ENCODE data around the gene MALT1. TPM values are rescaled to one million over a fixed set of nuclear protein-coding genes. Genes with fewer than 3 reads are reported as not detected.

Gene MALT1
- total RNA-seq, 1 experiment from 2014 or later = 22.6 TPM

- no peaks in the 10 kb centered on the region for H3K27me3 ChIP-seq (replicated peaks; ENCODE audit: control insufficient read depth, insufficient read depth, low read length)
- DNase-seq = no peak
- Mint-ChIP-seq H3K27me3 (ENCODE audit: insufficient read depth, unreplicated experiment) (no peaks in the 10 kb centered on the region), H3K9me3 (ENCODE audit: unreplicated experiment) (no peaks in the 10 kb centered on the region), H3K4me3 (ENCODE audit: unreplicated experiment) (no peak overlapping the region), H3K4me1 (ENCODE audit: low read depth, unreplicated experiment) (peaks cover 7% of the 10 kb centered on the region), H3K27ac (ENCODE audit: unreplicated experiment) (no peak overlapping the region), H3K36me3 (ENCODE audit: insufficient read depth, unreplicated experiment) (peaks cover 12% of the 10 kb centered on the region)
- H3K9me3 ChIP-seq = no peaks in the 10 kb centered on the region
- intact Hi-C loops (cut with micrococcal nuclease; ENCODE audit: unreplicated experiment) = loop anchor here (5.0 kb wide), 1 partner anchor 72 kb away; the partner anchor contains the start of gene ZNF532
- BruUV-seq (replicated peaks) = no TSS peak
- ChIA-PET CTCF (no interaction called here), POLR2A (no interaction called here)
- peaks cover 22% of the 10 kb centered on the region for H3K4me1 ChIP-seq
- no peak overlapping the region for H3K4me3 ChIP-seq (ENCODE audit: low read depth, low read length)
- no peaks in the 10 kb centered on the region for H3K36me3 ChIP-seq (ENCODE audit: control insufficient read depth, insufficient read depth, low read length)
- TF ChIP-seq CTCF (IDR thresholded peaks at IDR 0.05; ENCODE audit: insufficient read depth in 1 of 2, low read depth in 1 of 2, low read length in 1 of 2, severe bottlenecking in 1 of 2, unreplicated experiment in 1 of 2) = no peak
These were observed 118.6 kb downstream of the MALT1 start for GRCh38 chr18:58789876-58790240.

GRCh38 chr18:58792086-58792485, 120.8 kb downstream of the MALT1 start:
- Histone ChIP-seq H3K9me3 (no peaks in the 10 kb centered on the region), H3K4me3 (ENCODE audit: low read depth, low read length) (no peak overlapping the region), H3K36me3 (ENCODE audit: control insufficient read depth, insufficient read depth, low read length) (no peaks in the 10 kb centered on the region), H3K4me1 (peaks cover 16% of the 10 kb centered on the region), H3K27me3 (replicated peaks; ENCODE audit: control insufficient read depth, insufficient read depth, low read length) (no peaks in the 10 kb centered on the region)
- Mint-ChIP-seq H3K27ac (ENCODE audit: unreplicated experiment) (no peak overlapping the region), H3K4me3 (ENCODE audit: unreplicated experiment) (no peak overlapping the region), H3K4me1 (ENCODE audit: low read depth, unreplicated experiment) (no peaks in the 10 kb centered on the region), H3K27me3 (ENCODE audit: insufficient read depth, unreplicated experiment) (no peaks in the 10 kb centered on the region), H3K36me3 (ENCODE audit: insufficient read depth, unreplicated experiment) (peaks cover 8% of the 10 kb centered on the region), H3K9me3 (ENCODE audit: unreplicated experiment) (no peaks in the 10 kb centered on the region)
- ChIA-PET POLR2A (no interaction called here), CTCF (no interaction called here)
- intact Hi-C loops (cut with micrococcal nuclease; ENCODE audit: unreplicated experiment) = no loop called here
- BruUV-seq (replicated peaks) = no TSS peak
- TF ChIP-seq CTCF (IDR thresholded peaks at IDR 0.05; ENCODE audit: insufficient read depth in 1 of 2, low read depth in 1 of 2, low read length in 1 of 2, severe bottlenecking in 1 of 2, unreplicated experiment in 1 of 2) = no peak
- DNase-seq = no peak

GRCh38 chr18:58793361-58793760, 122.1 kb downstream of the MALT1 start:
- no peaks in the 10 kb centered on the region for H3K27me3 Mint-ChIP-seq (ENCODE audit: insufficient read depth, unreplicated experiment)
- no TSS peak for BruUV-seq (replicated peaks)
- H3K4me3 Mint-ChIP-seq (ENCODE audit: unreplicated experiment) = no peak overlapping the region
- Histone ChIP-seq H3K4me1 (peaks cover 15% of the 10 kb centered on the region), H3K9me3 (no peaks in the 10 kb centered on the region), H3K27me3 (replicated peaks; ENCODE audit: control insufficient read depth, insufficient read depth, low read length) (no peaks in the 10 kb centered on the region), H3K36me3 (ENCODE audit: control insufficient read depth, insufficient read depth, low read length) (no peaks in the 10 kb centered on the region), H3K4me3 (ENCODE audit: low read depth, low read length) (no peak overlapping the region)
- no peaks in the 10 kb centered on the region for H3K4me1 Mint-ChIP-seq (ENCODE audit: low read depth, unreplicated experiment)
- POLR2A ChIA-PET = no interaction called here
- DNase-seq = no peak
- no peak overlapping the region for H3K27ac Mint-ChIP-seq (ENCODE audit: unreplicated experiment)
- peaks cover 4% of the 10 kb centered on the region for H3K36me3 Mint-ChIP-seq (ENCODE audit: insufficient read depth, unreplicated experiment)
- CTCF ChIA-PET = no interaction called here
- TF ChIP-seq CTCF (IDR thresholded peaks at IDR 0.05; ENCODE audit: insufficient read depth in 1 of 2, low read depth in 1 of 2, low read length in 1 of 2, severe bottlenecking in 1 of 2, unreplicated experiment in 1 of 2) = no peak
- intact Hi-C loops (cut with micrococcal nuclease; ENCODE audit: unreplicated experiment) = no loop called here
- no peaks in the 10 kb centered on the region for H3K9me3 Mint-ChIP-seq (ENCODE audit: unreplicated experiment)

Measured in Caco-2 (cell line).